ENCODE results near the gene PDPR.
"Not testable (repeated sequence)": the region's sequence is repeated elsewhere in the genome, so short reads cannot be mapped to it uniquely, and the experiment has no call there.

DNA sequence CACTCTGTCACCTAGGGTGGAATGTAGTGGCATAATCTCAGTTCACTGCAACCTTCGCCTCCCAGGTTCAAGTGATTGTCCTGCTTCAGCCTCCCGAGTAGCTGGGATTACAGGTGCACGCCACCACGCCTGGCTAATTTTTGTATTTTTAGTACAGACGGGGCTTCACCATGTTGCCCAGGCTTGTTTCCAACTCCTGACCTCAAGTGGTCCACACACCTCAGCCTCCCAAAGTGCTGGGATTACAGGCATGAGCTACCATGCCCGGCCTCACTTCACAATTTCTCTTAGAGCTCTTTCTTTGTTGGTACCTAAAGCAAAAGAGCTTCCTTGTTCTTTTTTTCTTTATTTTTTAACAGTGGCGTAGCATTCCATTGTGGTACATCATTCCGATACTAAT is 35.2 kb downstream of the PDPR start:
- not testable (repeated sequence) for TF ChIP-seq POLR2A (IDR thresholded peaks at IDR 0.05; ENCODE audit: low read depth, low read length); MAZ (IDR thresholded peaks at IDR 0.05; ENCODE audit: borderline replicate concordance, low read depth, low read length); RAD21 (IDR thresholded peaks at IDR 0.05; ENCODE audit: low read length); MAFK (IDR thresholded peaks at IDR 0.05; ENCODE audit: low read depth, low read length); RCOR1 (IDR thresholded peaks at IDR 0.05; ENCODE audit: insufficient replicate concordance, low read length); SMC3 (IDR thresholded peaks at IDR 0.05; ENCODE audit: low read depth, low read length)
- TF ChIP-seq, protein P1, sequence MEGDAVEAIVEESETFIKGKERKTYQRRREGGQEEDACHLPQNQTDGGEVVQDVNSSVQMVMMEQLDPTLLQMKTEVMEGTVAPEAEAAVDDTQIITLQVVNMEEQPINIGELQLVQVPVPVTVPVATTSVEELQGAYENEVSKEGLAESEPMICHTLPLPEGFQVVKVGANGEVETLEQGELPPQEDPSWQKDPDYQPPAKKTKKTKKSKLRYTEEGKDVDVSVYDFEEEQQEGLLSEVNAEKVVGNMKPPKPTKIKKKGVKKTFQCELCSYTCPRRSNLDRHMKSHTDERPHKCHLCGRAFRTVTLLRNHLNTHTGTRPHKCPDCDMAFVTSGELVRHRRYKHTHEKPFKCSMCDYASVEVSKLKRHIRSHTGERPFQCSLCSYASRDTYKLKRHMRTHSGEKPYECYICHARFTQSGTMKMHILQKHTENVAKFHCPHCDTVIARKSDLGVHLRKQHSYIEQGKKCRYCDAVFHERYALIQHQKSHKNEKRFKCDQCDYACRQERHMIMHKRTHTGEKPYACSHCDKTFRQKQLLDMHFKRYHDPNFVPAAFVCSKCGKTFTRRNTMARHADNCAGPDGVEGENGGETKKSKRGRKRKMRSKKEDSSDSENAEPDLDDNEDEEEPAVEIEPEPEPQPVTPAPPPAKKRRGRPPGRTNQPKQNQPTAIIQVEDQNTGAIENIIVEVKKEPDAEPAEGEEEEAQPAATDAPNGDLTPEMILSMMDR (conservative IDR thresholded peaks at IDR 0.05; ENCODE audit: low read depth, low read length): not testable (repeated sequence)
